Measurements from ENCODE around the gene ZFPM1. TPM values are rescaled to one million over a fixed set of nuclear protein-coding genes. Genes with fewer than 3 reads are reported as not detected.

The ZFPM1 gene
- polyA plus RNA-seq, 3 donors = 4.7 to 5.2 (median 5.2) TPM

DNA sequence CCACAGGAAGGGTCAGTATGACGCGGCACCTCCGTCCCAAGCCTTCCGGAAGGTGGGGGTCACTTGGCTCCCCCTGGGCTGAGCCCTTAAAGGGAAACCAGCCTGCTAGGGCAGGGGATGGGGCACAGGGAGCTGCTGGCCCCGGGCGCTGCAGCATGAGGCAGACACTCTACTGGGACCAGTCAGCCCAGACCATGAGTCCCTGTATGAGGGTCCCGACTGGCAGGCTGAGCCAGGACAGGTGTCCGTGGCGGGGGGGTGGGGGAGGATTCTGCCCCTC lies 73.8 kb downstream of the ZFPM1 start:
- DNase-seq = no peak

GRCh38 chr16:88527186-88527936 lies 74.3 kb downstream of the ZFPM1 start:
- DNase-seq = peak; percentile 31

DNA sequence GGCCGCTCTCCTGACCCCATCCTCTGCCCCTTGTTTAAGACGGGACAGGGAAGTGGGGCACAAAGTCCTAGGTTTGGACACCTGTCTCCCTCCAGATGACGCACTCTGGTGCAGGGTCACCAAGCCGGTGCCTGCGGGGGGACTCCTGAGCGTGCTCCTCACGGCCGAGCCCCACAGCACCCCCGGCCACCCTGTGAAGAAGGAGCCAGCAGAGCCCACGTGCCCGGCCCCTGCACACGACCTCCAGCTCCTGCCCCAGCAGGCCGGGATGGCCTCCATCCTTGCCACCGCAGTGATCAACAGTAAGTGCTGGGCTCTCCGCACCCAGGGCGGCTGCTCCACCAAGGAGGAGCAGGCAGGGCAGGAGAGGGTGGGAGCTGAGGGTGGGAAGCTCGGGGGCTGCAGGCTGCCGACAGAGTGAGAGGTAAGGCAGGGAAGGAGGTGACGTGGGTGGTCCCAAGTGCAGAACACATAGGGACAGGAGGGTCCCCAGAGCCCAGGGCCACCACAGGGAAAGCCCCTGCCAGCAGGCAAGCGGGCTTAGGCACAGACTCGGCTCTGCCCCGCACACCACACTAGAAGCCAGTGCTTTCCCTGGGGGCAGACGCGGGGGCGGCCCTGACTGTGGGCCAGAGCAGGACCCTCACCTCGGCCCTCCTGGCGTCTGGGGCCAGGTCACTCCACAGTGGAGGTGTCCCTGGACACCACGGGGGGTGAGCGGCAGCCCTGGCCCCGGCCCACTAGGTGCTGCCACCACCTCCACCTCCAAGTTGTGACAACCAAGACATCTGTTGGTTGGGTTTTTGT lies 75.1 kb downstream of the ZFPM1 start:
- DNase-seq = no peak

GRCh38 chr16:88528902-88529318 lies 75.8 kb downstream of the ZFPM1 start:
- DNase-seq = no peak

DNA sequence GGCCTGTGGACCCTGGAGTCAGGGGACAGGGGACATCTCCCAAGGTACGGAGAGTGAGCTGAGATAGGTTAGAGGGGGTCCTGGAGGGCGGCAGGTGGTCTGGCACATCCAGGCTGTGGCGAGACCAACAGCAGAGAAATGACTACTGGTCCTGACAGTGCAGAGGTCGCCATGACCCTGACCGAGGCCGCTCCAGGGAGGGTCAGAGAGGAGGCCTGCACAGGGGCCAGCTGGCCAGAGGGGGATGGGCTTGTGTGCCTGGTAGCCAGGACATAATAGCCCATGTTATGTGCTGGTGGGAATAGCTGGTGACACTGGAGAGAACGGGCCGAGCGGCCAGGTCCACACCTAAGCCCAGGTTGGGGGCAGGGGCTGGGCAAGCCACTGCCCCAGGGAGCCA lies 76.5 kb downstream of the ZFPM1 start:
- no peak for DNase-seq

- no peak for DNase-seq
Measured at GRCh38 chr16:88530051-88530857, 77.2 kb downstream of the ZFPM1 start.

DNA sequence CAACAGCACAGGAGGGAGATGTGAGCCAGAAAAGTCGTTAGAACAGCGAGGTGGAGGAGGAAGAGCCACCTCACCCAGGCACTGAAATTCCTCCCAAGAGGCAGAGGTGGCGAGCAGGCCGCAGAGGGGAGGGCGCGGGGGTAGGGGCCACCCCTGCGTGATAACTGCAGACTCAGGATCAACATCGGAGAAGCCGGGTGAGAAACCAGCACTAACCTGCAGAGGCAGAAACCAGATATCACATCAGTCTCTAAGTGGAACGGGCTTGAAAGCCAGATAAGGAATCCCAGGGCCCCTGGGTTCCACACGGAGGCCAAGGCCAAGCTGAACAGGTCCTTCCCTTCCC lies 77.8 kb downstream of the ZFPM1 start:
- no peak for DNase-seq

DNA sequence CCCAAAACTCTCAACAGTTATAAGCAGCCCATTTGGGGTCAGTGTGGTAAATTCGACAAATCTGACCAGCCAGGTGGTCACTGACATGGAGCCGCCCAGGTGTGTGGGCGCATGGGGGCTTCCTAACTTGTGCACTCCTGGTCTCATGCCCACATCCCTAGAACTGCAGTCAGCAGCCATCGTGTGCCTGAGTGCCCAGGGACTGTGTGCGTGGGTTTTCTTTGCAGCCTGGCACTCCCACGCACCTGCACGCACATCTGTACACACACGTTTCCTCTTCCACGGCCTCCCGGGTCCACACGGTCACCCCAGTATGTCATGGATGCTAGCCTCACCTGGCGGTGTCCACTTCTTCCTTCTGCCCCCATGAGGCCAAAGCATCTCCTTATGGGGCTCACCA lies 78.3 kb downstream of the ZFPM1 start:
- no peak for DNase-seq

DNA sequence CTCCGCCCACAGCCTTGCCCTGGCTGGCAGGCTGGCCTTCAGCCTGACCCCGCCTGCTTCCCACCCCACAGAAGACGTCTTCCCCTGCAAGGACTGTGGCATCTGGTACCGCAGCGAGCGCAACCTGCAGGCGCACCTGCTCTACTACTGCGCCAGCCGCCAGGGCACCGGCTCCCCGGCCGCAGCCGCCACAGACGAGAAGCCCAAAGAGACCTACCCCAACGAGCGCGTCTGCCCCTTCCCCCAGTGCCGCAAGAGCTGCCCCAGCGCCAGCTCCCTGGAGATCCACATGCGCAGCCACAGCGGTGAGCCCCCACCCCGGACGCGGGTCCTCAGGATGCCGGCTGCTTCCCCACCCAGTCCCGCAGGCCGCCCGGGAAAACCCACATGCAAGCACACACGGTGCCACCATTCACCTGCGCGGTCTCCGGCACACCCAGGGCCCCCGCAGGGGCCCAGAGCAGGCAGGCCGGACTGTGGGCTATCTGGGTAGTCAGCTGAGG lies 78.9 kb downstream of the ZFPM1 start:
- no peak for DNase-seq

GRCh38 chr16:88532434-88533241 lies 79.6 kb downstream of the ZFPM1 start:
- DNase-seq = no peak

DNA sequence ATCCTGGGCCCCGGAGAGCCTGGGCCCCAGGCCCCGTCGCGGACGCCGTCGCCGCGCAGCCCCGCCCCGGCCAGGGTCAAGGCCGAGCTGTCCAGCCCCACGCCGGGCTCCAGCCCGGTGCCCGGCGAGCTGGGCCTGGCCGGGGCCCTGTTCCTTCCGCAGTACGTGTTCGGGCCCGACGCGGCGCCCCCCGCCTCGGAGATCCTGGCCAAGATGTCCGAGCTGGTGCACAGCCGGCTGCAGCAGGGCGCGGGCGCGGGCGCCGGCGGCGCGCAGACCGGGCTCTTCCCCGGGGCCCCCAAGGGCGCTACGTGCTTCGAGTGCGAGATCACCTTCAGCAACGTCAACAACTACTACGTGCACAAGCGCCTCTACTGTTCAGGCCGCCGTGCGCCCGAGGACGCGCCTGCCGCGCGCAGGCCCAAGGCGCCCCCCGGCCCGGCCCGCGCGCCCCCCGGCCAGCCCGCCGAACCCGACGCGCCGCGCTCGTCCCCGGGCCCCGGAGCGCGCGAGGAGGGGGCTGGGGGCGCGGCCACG lies 80.4 kb downstream of the ZFPM1 start:
- peak; percentile 41 for DNase-seq

- DNase-seq = peak; percentile 66
Measured at GRCh38 chr16:88533932-88534637, 81.0 kb downstream of the ZFPM1 start.

DNA sequence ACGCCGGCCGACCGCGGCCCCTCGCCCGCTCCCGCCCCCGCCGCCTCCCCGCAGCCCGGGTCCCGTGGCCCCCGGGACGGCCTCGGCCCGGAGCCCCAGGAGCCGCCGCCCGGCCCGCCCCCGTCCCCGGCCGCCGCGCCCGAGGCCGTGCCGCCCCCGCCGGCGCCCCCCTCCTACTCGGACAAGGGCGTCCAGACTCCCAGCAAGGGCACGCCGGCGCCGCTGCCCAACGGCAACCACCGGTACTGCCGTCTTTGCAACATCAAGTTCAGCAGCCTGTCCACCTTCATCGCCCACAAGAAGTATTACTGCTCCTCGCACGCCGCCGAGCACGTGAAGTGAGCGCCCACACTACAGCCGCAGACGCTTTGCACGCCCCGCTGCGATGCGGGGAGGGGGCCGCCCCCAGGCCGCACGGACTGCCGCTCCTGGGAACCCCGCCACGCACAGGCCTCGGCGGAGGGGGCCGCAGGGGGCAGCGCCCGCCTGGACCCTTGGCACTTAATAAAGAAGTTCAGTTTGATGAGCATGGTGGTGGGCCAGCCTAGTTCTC lies 81.6 kb downstream of the ZFPM1 start:
- DNase-seq = no peak

GRCh38 chr16:88535191-88535856 lies 82.2 kb downstream of the ZFPM1 start:
- no peak for DNase-seq

GRCh38 chr16:88535857-88536222 lies 82.8 kb downstream of the ZFPM1 start:
- DNase-seq = no peak

DNA sequence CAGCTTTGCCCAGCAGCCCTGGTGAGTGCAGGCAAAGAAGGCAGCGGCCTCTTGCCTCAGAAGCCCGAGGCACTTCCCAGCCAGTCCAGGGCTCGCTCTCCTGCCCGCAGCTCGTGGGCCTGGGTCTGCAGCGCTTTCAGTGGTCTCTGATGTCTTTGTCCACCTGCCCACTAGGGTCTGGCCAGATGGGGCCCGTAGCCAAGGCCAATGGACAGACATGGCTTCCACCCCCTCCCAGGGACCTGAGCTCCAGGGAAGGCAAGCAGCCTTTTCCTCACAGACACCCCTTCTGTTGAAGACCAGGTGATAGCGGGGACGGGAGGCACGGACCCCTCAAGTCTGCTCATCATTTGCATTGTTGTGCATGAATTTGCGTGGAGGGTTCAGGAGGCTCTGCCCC lies 83.4 kb downstream of the ZFPM1 start:
- DNase-seq = no peak

GRCh38 chr16:88536971-88537751 lies 84.1 kb downstream of the ZFPM1 start:
- DNase-seq = no peak

GRCh38 chr16:88537859-88538258 lies 84.8 kb downstream of the ZFPM1 start:
- no peak for DNase-seq

Data from renal pelvis (tissue), 4 donors.